ENCODE data around the gene RBM7.
A peak's percentile ranks its signal among the peaks of the same experiment; 100 is the strongest.

The RBM7 gene

DNA sequence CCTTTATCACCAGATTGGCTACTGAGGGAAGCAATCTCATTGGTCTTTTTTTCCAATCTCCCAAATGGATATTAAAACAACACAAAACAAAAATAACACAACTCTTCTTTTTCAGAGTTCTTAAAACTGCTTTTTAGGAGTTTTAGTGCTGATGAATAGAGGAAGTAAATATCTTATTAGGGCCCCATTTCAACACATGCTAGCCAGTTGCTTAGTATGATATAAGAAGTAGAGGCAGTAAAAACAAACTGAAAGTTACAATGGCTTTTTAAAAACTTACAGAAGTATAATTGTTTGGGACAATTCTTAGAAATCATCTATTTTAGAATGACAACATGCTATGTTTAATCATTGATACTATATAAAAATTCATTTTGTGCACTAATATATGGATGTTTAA, 3.5 kb upstream of the RBM7 start:
- DNase-seq (ENCODE audit: low read depth, low spot score): no peak

- DNase-seq (ENCODE audit: low read depth, low spot score): no peak
Measured at GRCh38 chr11:114397349-114397982, 3.0 kb upstream of the RBM7 start.

DNA sequence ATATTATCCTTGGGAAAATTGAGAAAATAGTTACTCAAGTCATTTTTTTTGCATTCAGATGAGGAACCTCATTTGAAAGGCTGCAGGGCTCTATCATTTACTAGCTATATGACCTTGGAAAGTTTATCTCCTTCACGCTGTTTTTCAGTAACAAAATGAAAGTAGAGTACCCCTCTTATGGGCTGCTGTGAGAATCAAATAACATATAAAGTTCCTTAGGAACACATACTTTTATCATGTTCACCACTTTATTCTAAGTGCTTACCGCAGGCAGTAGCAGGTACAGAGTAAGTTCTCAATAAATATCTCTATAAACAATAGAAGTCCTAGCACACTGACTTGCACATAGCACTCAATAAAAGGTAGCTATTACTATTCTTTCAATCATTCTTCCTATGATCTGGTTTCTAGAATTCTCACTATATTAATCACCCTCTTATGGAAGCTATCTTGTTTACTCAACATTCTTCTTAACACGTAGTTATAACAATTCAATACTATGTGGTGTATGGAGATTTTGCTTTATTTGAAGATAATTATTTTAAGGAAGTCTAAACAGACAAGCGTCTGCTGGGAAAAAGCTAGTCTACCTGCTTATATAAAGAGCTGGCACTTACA, 2.1 kb upstream of the RBM7 start:
- DNase-seq (ENCODE audit: low read depth, low spot score): no peak

- DNase-seq (ENCODE audit: low read depth, low spot score): no peak
Measured at GRCh38 chr11:114399490-114400215, 813 bp upstream of the RBM7 start.

DNA sequence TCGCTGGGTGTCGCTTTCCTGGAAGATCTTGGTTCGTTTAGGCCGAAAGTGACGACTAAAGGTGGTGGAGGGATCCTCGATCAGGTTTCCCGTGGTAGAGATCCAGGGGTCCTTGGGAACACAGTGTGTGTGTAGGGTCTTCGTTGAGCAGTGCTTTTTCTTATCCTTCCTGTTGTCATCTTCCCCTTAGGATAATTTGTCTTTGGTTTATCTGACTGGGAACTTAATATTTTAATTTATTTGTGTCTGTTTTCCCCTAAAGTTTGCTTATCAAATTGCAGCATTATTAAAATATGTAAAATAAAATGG, 403 bp downstream of the RBM7 start:
- DNase-seq (ENCODE audit: low read depth, low spot score): no peak

DNA sequence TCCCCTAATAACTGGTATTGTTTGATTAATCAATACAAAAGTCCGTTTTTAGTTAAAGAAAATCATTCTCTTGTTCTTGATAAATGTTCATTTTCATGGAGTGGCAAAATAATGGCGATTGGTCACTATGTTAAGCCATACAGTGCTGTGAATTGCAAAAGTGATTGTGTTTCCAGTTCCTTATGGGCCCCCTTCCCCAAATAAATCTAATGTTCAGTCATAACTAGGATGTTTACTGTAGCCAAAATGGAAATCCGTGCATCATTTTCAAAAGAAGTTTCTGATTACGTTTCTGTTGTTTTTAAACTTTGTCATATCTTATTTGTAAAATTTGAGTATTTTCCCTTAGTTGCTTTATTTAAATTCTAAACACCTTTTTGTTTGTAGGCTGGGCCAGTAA, 845 bp downstream of the RBM7 start:
- no peak for DNase-seq (ENCODE audit: low read depth, low spot score)

DNA sequence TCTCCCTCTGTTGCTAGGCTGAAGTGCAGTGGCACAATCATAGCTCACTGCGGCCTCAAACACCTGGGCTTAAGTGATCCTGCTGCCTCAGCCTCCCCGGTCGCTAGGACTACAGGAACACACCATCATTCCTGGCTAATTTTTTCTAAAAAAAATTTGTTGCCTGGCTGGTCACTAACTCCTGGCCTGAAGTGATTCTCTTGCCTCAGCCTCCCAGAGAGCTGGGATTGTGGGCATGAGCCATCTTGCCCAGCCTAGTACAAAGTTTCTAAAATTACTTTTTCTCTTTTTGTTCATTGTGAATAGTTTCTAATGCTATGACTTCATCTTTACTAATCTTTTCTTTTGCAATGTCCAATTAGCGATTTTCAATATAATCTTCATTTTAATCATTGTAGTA, 12.5 kb downstream of the RBM7 start:
- DNase-seq (ENCODE audit: low read depth, low spot score): no peak

GRCh38 chr11:114413958-114414357, 13.5 kb downstream of the RBM7 start:
- no peak for DNase-seq (ENCODE audit: low read depth, low spot score)

DNA sequence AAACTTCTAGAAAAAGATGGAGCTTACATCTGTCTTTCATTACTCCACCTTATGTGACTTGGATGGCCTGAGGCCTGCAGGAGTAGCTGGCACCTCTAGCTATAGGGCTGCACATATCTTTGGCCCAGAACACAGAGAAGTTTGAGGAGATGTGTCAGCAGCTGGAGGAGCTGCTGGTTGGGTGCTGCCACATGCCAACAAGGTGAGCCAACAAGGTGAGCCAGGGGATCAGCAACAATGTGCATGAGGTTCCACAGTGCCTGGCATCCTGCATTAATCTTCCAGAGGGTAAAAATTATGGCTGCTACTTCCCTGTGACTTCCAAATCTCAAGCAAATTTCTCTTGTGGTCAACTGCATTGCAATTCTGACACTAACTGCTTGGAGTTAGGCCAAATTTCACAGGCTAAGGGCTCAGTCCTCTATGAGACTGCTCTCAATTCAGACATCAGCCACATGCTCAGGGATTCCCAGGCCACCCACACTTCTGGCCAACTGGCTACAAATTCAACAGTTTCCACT, 16.0 kb downstream of the RBM7 start:
- no peak for DNase-seq (ENCODE audit: low read depth, low spot score)

DNA sequence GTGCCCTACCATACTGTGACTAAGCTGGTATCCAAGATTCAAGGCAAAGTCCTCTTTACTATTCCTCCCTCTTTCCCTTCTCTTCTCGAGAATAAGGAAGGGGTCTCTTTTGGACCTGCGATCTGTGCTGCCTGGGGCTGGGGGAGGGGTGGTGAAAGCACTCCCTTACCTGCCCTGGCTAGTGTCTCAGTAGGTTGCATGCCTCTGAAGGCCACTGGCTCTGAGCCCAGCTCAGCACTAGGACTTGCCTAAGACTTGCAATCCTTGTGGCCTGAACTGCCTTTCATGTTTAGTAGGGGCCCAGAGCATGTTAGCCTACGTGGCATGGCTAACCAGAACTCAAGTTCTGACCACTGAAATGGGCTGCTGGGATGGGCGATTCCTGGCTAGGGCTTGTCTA, 25.8 kb downstream of the RBM7 start:
- DNase-seq (ENCODE audit: low read depth, low spot score): no peak

GRCh38 chr11:114430290-114430689, 29.8 kb downstream of the RBM7 start:
- no peak for DNase-seq (ENCODE audit: low read depth, low spot score)

GRCh38 chr11:114432893-114433292, 32.4 kb downstream of the RBM7 start:
- DNase-seq (ENCODE audit: low read depth, low spot score): no peak

DNA sequence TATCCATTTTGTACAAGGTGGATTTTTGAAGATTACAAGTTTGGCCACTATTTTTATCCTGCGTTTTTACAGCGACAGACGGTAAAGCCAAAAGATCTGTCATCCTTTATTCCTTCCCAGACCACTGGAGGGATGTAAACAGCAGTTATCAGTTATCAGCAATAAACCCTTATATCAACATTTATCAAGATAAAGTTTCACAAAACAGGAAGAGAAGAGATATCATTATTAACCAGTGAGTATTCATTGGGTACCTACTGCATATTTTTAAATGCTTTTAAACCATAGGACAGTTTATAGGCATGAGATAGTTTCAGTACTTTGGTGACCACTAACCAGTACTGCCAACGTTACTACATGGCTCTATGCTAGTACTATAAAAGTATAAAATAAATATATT, 32.9 kb downstream of the RBM7 start:
- no peak for DNase-seq (ENCODE audit: low read depth, low spot score)

DNA sequence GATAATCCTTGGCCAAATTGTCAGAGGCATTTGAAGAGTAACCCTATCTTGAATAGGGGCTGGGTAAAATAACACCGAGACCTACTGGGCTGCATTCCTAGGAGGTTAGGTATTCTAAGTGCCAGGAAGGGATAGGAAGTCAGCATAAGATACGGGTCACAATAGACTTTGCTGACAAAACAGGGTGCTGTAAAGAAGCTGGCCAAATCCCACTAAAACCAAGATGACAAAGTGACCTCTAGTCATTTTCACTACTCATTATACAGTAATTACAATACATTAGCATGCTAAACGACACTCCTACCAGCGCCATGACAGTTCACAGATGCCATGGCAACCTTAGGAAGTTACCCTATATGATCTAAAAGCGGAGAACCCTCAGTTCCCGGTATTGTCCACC, 37.8 kb downstream of the RBM7 start:
- DNase-seq (ENCODE audit: low read depth, low spot score): no peak

GRCh38 chr11:114439229-114440120, 39.0 kb downstream of the RBM7 start, which contains the start of gene REXO2:
Gene REXO2 (plus strand): TSS chr11:114439467. CDS start chr11:114439529, 62 bp downstream.
- peak; percentile 82 for DNase-seq (ENCODE audit: low read depth, low spot score)

DNA sequence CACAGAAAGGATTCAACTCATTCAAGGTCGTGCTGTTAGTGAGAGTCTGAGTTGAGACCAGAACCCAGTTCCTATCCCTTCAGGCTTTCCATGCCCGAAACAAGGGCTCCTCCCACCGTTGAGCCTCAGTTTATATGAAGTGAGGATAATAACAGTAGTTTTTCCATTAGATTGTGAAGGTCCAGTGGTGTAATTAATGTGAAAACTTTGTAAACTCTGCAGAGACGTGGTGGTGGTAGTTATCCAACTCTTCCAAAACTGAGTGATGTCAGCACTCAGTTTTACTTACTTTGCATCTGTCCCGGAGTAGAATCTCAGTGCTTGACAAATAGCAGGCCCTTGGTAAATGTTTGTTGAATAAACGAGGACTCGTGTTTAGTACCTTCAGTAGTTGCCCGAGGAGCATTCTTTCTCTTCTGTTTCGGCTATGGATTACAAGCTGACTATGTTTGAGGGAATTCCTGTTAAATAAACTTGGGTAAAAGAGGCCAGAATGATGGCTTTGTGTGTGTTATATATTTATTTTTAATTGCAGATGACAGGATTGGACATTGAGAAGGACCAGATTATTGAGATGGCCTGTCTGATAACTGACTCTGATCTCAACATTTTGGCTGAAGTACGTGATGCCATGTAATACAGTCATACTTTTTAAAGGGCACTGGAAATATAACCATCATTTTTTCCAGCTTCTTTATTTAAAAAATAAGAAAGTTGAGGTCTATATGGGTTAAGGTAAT, 39.8 kb downstream of the RBM7 start:
- no peak for DNase-seq (ENCODE audit: low read depth, low spot score)

DNA sequence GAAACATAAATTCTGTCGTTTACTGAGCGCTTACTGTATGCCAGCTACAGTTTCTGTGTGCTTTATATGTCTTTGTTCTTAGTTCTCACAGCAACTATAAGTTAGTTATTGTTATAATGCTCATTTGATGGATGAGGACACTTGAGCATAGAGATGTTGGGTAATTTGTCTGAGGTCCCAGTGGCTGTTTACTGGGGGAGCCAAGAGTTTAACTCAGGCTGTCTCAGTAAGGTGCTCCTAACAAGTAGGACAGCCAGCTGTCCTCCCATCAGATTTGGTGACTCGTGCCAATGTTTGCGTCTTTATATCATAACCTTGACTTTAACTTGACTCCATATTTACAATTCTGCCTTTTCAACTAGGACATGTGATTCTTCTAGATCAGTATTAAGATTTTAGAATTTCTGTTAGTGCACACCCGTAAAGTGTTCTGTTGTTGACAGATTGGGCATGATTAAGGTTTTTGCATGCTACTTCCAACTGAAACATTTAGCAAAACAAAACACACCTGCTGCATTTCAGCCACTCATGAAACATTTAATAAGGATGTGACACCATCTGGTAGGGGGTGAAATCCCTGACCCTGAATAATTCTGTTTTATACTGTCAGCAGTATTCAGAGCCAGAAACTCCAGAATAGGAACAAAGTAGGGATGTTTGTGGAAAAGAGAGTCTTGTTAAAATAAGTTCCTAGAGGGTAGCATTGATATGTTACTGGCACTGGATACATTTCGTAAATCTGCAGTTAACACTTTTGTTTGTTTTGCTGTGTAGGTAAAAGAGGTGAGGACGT, 40.7 kb downstream of the RBM7 start:
- DNase-seq (ENCODE audit: low read depth, low spot score): no peak

DNA sequence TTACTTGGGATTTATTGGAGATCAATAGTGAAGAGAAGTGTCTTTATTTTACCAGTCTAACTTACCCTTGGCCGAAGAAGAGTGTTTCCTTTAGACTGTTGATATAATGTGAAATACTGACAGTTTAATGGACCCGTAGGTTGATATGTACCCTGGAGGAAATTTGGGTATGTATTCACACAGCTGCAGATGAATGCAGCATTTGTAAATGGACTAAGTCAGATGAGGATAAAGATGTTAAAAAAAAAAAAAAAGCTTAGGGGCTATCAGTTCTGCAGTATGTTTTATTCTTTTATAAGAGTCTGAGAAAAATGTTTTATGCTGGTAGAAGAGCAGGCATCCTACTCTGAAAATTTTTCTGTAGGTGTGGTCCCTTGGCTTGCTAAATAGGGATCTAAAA, 41.5 kb downstream of the RBM7 start:
- DNase-seq (ENCODE audit: low read depth, low spot score): no peak

- no peak for DNase-seq (ENCODE audit: low read depth, low spot score)
Measured at GRCh38 chr11:114442536-114442935, 42.1 kb downstream of the RBM7 start.

DNA sequence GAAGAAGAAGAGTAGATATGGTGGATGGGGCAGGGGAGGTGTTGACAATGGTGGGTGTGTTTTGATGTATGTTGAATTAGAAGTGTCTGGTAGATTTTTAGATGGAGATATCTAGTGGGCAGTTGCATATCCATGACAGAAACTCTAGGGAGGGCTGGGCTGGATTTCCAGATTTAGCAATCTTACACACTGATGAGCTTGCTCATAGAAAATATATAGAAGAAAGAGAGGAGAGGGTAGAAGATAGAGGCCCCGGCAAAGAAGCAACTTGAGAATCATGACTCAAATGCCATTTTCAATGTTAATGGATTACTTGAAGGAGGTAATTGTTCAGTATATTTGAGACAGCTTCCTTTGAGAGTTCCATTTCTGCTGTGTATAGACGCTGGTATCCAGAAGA, 47.0 kb downstream of the RBM7 start:
- DNase-seq (ENCODE audit: low read depth, low spot score): no peak

All from brain pericyte (primary cell).